Activated T-cell treated with anti-CD3 and anti-CD28 coated beads for 1 hour (primary cell): ENCODE results near the gene TMEM170A.

ENCODE experiments used
- DNase-seq: peaks from one replicate; pipeline ENCODE4 v3.0.0-alpha.2; 2020; ENCODE audit warnings: low read depth

The TMEM170A gene

GRCh38 chr16:75401691-75402090 is 62.8 kb downstream of the TMEM170A start:
- no peak for DNase-seq

- no peak for DNase-seq
Measured at GRCh38 chr16:75398333-75398732, 66.2 kb downstream of the TMEM170A start.

- DNase-seq, result no peak
Measured at GRCh38 chr16:75394941-75395340, 69.5 kb downstream of the TMEM170A start.
